ENCODE data around the gene SNAI3.

The SNAI3 gene

GRCh38 chr16:88647178-88648070 lies 38.9 kb downstream of the SNAI3 start:
- no peaks in the 10 kb centered on the region for H3K9me3 Mint-ChIP-seq
- H3K27ac Mint-ChIP-seq = no peak overlapping the region
- H3K36me3 Mint-ChIP-seq (ENCODE audit: low read depth) = peaks cover 11% of the 10 kb centered on the region
- no peak for TF ChIP-seq CTCF (IDR thresholded peaks at IDR 0.05; ENCODE audit: unreplicated experiment in 3 of 3)
- peaks cover under 1% of the 10 kb centered on the region for H3K27me3 Mint-ChIP-seq (ENCODE audit: low read depth)
- peaks cover 6% of the 10 kb centered on the region for H3K4me1 Mint-ChIP-seq
- H3K4me3 Mint-ChIP-seq = no peak overlapping the region

GRCh38 chr16:88646345-88647034 lies 39.8 kb downstream of the SNAI3 start:
- H3K9me3 Mint-ChIP-seq = no peaks in the 10 kb centered on the region
- no peak overlapping the region for H3K27ac Mint-ChIP-seq
- no peak for TF ChIP-seq CTCF (IDR thresholded peaks at IDR 0.05; ENCODE audit: unreplicated experiment in 3 of 3)
- H3K4me1 Mint-ChIP-seq = peaks cover 6% of the 10 kb centered on the region
- H3K4me3 Mint-ChIP-seq = no peak overlapping the region
- H3K27me3 Mint-ChIP-seq (ENCODE audit: low read depth) = peaks cover 4% of the 10 kb centered on the region
- peaks cover 11% of the 10 kb centered on the region for H3K36me3 Mint-ChIP-seq (ENCODE audit: low read depth)

DNA sequence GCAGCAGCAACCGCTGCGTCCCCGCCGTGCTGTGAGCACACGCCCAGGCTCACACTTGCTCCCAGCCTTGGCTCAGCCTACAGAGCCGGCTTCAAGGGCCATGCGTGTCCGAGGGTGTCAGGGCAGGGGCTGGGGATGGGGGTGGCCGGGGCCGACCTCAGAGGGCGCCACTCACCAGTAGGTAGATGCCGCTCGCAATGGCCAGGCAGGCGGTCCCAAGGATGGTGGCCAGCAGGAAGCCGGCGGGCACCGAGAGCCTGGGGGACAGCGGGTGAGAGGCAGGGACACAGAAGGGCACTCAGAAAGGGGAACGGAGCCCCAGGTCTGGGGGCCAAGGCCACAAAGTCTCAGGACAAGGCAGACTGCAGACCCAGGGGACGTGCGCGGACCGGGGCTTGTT lies 40.4 kb downstream of the SNAI3 start:
- peaks cover 4% of the 10 kb centered on the region for H3K27me3 Mint-ChIP-seq (ENCODE audit: low read depth)
- peaks cover 11% of the 10 kb centered on the region for H3K36me3 Mint-ChIP-seq (ENCODE audit: low read depth)
- H3K27ac Mint-ChIP-seq = no peak overlapping the region
- no peak overlapping the region for H3K4me3 Mint-ChIP-seq
- peaks cover 6% of the 10 kb centered on the region for H3K4me1 Mint-ChIP-seq
- no peak for TF ChIP-seq CTCF (IDR thresholded peaks at IDR 0.05; ENCODE audit: unreplicated experiment in 3 of 3)
- no peaks in the 10 kb centered on the region for H3K9me3 Mint-ChIP-seq

- Mint-ChIP-seq H3K4me1 (peaks cover 6% of the 10 kb centered on the region), H3K4me3 (no peak overlapping the region), H3K36me3 (ENCODE audit: low read depth) (peaks cover 11% of the 10 kb centered on the region), H3K9me3 (no peaks in the 10 kb centered on the region), H3K27ac (no peak overlapping the region), H3K27me3 (ENCODE audit: low read depth) (peaks cover 7% of the 10 kb centered on the region)
- no peak for TF ChIP-seq CTCF (IDR thresholded peaks at IDR 0.05; ENCODE audit: unreplicated experiment in 3 of 3)
These were observed 40.9 kb downstream of the SNAI3 start for GRCh38 chr16:88645455-88645854.

DNA sequence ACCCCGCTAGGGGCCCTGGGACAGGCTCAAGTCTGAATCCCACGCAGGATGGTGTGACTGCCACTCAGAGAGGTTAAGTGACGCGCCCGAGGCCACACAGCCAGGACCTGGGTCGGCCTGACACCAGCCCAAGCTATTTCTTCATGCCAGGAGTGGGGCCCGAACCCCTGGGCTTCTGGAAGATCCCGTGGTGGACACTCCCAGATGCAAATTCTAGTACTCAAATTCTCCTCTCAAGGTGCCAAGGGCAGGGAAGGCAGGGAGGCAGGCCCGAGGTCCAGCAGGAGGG lies 42.7 kb downstream of the SNAI3 start:
- no peak for TF ChIP-seq CTCF (IDR thresholded peaks at IDR 0.05; ENCODE audit: unreplicated experiment in 3 of 3)
- peaks cover 20% of the 10 kb centered on the region for H3K27me3 Mint-ChIP-seq (ENCODE audit: low read depth)
- H3K9me3 Mint-ChIP-seq = no peaks in the 10 kb centered on the region
- H3K4me3 Mint-ChIP-seq = no peak overlapping the region
- no peaks in the 10 kb centered on the region for H3K4me1 Mint-ChIP-seq
- H3K36me3 Mint-ChIP-seq (ENCODE audit: low read depth) = peaks cover 8% of the 10 kb centered on the region
- no peak overlapping the region for H3K27ac Mint-ChIP-seq
